Measurements from ENCODE around the gene NUP37.

DNA sequence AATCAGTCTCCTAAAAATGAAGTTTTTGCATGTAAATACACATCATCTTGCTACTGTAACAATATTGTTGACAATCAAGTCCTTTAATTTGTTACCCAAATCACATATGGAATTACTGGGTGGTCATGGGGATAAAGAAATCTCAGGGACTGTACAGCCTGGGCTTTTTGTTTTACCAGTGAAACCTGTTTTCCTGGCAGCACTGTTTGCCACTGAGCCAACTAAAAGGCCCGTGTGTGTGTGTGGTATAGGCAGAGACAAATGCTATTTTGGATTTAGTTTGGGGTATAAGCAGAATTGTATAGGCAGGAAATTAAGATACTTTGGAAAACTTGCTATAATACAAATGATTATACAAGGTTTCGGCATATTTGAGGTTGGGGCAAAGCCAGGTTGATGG, 5.7 kb downstream of the NUP37 start:
- TF ChIP-seq, protein P1, sequence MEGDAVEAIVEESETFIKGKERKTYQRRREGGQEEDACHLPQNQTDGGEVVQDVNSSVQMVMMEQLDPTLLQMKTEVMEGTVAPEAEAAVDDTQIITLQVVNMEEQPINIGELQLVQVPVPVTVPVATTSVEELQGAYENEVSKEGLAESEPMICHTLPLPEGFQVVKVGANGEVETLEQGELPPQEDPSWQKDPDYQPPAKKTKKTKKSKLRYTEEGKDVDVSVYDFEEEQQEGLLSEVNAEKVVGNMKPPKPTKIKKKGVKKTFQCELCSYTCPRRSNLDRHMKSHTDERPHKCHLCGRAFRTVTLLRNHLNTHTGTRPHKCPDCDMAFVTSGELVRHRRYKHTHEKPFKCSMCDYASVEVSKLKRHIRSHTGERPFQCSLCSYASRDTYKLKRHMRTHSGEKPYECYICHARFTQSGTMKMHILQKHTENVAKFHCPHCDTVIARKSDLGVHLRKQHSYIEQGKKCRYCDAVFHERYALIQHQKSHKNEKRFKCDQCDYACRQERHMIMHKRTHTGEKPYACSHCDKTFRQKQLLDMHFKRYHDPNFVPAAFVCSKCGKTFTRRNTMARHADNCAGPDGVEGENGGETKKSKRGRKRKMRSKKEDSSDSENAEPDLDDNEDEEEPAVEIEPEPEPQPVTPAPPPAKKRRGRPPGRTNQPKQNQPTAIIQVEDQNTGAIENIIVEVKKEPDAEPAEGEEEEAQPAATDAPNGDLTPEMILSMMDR (IDR thresholded peaks at IDR 0.05), result no peak
- TF ChIP-seq EZH2phosphoT487 (IDR thresholded peaks at IDR 0.05), result no peak

Measured in neural progenitor cell (in vitro differentiated cells).